Measurements from ENCODE around the gene USP4.

GRCh38 chr3:49388289-49388820, 48.5 kb upstream of the USP4 start:
- TF ChIP-seq FOXP2 (optimal IDR thresholded peaks at IDR 0.05; ENCODE audit: control extremely low read depth, extremely low read length, insufficient read depth): no peak
- TF ChIP-seq EZH2 (IDR thresholded peaks at IDR 0.05): no peak
- no peak for TF ChIP-seq POLR2AphosphoS5 (IDR thresholded peaks at IDR 0.05; ENCODE audit: borderline replicate concordance, low read depth, low read length)

All from SK-N-MC (cell line).